Frontal cortex (tissue), 4 donors: Measurements from ENCODE around the gene XPNPEP2. TPM values are rescaled to one million over a fixed set of nuclear protein-coding genes. Genes with fewer than 3 reads are reported as not detected.
"Not testable (repeated sequence)": the region's sequence is repeated elsewhere in the genome, so short reads cannot be mapped to it uniquely, and the experiment has no call there.

Experiments
- DNase-seq, 2 donors: peaks; one replicate each; pipeline ENCODE4 v3.0.0; 2012; ENCODE audit warnings: low spot score in 2 of 2
- FAIRE-seq: peaks from 2 replicates; lab custom pipeline; 2012; peaks lifted over from hg19 to GRCh38; lab: Jason Lieb, UNC
- total RNA-seq: library from RNA; depleted of rRNA; stranded (reverse); fragments of >200 nt; gene quantifications from one replicate; pipeline ENCODE4 v1.2.3, GENCODE V29; 2014
- donor health status: control.
- donor health status: control.
- donor health status: control.

Gene XPNPEP2
- total RNA-seq, 1 donor from 2014 or later: under 0.01 TPM

DNA sequence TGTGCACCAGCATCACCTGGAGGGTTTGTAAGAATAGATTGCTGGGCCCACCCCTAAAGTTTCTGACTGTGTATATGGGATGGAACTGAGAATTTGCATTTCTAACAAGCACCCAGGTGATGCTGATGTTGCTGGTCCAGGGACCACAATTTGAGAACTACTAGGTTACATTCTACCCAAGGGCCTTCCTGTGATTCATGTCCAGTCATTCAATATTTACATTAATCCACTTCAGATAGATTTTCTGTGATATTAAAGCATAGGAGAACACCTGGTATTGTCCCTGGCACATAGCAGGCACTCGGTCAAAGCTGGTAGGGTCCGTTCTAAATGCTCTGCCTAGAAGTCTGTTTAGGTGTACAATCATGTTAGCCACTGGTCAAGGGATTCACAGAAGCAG, 19.5 kb upstream of the XPNPEP2 start:
- DNase-seq (no peak), FAIRE-seq (no peak)

DNA sequence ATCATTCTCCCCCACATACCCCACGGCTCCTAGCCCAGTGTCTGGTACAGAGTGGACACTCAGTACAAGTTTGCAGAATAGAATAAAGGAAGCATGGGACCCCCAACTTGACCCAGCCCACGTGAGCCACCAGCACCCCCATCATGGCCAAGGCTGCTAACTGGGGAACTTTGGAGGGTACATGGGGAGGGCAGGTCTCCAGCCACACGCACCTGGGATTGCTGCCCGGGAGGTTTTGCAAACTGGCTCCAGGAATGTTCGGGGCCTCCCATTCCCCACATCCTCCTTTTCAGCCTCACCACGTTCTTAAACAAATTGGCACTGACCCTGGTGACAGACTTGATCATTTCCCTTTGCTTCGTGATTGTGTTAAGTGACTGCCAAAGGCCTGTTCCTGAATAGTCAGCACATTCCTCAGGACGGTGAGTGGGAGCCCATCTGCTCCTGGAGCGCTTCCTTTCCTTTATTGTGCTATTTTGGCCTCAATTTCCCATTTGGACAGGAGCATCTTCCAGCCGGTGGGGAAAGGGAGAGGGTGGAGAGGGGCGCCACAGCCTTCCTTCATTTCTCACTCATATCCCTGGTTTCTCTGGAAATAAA, 18.7 kb upstream of the XPNPEP2 start:
- DNase-seq: no peak
- FAIRE-seq: no peak

DNA sequence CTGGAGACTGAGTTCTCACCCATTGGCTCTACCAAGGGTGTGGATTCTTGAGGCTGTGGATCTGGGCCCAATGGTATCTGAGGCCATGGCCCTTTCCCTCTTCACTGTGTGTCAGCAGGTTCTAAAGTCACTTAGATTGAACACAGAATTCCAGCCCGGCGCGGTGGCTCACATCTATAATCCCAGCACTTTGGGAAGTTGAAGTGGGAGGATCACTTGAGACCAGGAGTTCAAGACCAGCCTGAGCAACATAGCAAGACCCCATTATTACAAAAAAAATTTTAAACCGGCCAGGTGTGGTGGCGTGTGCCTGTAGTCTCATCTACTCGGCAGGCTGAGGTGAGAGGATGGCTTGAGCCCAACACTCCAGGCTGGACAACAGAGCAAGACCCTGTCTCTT, 18.0 kb upstream of the XPNPEP2 start:
- DNase-seq (no peak), FAIRE-seq (no peak)

DNA sequence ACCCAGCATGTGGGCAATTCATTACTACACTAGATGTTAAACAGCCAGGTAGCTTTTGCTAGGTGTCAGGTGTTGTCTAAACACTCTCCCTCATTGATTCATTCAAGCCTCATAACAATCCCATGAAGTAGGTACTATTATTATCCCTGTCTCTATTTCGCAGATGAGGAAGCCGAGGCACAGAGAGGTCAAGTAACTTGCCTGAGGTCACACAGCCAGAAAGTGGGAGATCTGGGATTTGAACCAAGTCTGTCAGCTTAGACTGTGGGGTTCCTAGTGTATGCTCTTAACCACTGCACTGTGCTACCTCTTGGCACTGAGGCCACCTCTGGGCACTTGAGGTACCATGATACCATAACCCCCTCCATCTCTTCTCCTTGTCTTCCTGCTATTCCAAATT, 17.4 kb upstream of the XPNPEP2 start:
- no peak for FAIRE-seq
- no peak for DNase-seq

DNA sequence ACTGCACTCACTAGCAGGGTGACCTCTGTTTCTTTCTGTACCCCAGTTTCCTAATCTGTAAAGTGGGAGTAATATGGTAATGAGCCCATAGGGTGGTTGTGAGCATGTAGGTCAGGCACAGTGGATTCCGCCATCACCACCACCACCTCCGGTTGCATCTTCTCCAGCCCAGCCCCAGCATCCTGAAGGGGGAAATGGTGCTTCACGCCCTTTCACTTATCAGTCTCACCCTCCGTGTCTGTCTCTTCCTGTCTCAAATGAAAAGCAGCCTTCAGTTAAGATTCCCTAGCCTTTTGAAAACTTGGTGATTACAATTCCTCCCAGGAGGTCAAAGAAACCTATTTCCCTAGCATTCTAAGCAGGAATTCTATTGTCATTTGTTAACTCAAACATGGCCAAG, 16.9 kb upstream of the XPNPEP2 start:
- DNase-seq (no peak), FAIRE-seq (no peak)

DNA sequence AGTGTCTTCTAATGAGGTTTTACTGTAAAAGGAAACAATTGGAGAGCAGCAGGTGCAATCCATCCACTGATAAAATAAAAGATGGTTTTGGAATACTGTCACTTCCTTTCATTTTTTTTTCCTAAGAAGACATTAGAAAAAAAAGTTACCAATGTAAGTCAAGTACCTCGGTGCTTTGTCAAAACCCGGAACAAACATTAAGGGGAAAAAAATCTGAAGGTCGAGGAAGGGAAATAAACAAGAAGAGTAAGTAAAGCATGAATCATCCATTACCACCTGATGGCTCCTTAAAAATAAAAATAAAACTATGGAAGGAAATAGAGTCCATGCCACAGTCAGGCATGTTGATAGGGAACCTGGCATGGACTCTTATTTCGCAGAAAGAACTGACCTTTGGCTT, 15.3 kb upstream of the XPNPEP2 start:
- DNase-seq: no peak
- no peak for FAIRE-seq

DNA sequence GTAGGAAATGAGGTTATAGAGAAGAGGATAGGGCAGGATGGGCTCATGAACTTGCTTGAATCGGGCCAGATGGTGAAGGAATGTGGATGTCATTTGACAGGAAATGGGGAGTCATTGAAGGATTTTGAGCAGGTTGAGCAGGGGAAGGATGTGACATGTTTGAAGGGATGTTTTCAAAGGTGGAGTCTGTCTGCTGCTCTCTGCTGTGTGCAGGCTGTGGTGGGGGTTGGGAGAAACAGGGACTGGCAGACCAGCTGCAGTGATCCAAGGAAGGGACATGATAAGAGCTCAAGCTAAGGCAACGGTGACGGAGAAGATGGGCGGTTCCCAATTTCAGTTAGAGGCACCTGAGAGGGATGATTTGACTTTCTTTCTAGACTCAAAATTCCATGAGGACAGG, 14.0 kb upstream of the XPNPEP2 start:
- DNase-seq (no peak), FAIRE-seq (no peak)

DNA sequence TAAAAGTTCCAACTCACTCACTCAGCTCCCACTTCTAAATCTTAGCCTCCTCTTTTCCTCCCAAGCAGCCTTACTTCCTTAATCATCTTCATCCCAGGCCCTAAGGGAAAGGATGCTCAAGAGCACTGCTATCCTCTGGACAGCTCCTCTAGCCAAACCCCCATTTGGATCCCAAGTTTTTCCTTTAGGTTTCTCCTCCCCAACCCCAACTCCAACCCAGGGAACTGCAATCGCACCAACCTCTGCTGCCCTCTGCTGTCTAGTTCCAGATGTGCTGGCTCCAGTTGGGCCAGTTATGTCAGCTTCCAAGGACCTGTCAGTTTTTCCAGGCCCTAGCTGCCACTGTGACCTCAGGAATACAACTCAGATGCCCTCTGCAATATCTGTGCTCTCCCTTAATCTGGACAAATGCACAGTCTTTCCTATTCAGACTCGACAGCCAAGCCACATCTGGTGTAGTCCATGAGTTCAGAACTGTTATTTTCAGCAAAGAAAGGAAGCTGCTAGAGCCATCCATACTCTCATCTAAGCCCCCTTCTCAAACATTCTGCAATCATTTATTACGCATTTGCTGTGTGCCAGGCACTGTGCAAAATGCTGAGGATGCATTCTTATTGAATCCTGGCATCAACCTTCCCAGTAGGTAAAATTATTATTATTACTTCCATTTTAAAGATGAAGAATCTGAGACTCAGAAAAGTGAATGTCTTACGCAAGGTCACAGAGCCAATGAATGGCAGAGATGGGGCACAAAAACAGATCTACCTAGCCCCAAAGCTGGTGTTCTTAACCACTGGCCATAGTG, 12.3 kb upstream of the XPNPEP2 start:
- peak in 1 of 2 donors; percentile 37 for DNase-seq
- FAIRE-seq: no peak

DNA sequence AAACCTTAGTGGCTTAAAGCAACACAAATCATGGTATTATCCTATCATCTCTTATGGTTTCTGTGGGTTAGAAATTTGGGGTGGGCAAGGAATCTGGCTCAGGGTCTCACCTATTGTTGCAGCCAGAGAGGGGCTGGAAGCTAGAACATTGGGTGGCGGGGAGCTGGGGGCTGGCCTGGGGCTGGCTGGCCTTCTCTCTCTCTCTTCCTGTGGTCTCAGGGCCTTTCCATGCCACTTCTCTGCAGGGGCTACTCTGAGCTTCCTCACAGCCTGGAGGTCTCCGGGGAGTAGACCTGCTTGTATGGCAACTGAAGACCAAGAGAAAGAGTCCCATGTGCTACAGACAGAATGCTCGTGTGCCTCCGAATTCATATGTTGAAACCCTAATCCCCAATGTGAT, 10.7 kb upstream of the XPNPEP2 start:
- FAIRE-seq (no peak), DNase-seq (no peak)

DNA sequence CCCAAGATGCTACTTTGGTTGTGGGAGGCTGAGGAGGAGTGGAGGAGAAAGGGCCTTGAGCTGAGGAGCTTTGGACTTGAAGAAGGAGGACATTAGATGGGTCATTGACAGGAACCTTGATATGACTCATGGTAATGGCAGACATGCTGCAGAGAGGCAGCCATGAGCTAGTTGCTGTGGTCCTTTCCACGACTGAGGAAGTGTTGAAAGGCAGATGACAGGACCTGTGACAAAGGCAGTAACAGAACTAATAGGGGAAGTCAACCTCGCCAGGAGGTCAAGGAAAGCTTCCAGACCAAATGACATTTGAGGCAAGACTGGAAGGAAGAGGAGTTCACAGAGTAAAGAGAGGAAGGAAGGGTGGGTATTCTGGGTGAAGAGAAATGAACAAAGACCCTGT, 7.6 kb upstream of the XPNPEP2 start:
- DNase-seq: no peak
- no peak for FAIRE-seq

DNA sequence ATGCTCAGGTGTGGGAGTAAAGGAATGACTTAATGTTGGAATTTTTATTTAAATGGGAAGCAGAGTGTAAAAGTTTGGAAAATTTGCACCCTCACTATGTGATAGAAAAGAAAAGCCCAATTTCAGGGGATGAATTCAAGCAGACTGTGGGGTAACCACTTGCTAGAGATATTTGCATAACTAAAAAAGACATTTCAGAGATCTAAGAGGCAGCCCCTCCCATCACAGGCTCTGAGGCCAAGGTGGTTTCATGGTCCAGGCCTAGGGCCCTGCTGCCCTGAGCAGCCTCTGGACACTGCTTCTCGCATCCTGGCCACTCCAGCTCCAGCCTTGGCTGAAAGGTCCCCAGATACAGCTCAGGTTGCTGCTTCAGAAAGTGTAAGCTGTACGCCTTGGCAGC, 5.9 kb upstream of the XPNPEP2 start:
- DNase-seq (no peak), FAIRE-seq (no peak)

DNA sequence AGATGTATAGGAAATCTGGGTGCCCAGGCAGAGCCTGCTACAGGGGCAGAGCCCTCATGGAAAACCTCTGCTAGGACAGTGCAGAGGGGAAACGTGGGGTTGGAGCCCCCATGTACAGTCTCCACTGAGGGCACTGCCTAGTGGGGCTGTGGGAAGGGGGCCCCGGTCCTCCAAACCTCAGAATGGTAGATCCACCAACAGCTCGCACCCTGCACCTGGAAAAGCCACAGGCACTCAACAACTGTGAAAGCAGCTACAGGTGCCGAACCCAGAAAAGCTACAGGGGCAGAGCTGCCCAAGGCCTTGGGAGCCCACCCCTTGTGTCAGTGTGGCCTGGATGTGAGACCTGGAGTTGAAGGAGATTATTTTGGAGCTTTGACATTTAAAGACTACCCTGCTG, 5.4 kb upstream of the XPNPEP2 start:
- DNase-seq (no peak), FAIRE-seq (no peak)

DNA sequence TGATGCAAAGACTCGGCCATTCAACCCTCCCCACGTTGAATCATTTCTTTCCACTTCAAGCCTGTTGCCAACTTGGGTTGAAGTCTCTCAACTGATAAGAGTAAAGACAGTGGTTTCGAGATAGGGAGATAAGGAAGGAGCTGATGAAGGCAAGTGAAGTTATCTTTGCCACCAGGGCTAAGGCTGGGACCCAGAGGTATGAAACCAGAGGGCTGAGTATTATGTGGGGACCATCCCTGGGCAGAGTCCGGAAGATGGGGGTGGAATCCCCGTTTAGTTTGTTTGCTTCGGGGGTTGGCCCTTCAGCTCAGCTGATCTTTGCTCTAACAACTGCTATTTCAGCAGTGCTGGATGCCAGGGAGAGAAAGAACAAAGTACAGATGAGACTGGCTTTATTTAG, 2.3 kb upstream of the XPNPEP2 start:
- FAIRE-seq (no peak), DNase-seq (no peak)

DNA sequence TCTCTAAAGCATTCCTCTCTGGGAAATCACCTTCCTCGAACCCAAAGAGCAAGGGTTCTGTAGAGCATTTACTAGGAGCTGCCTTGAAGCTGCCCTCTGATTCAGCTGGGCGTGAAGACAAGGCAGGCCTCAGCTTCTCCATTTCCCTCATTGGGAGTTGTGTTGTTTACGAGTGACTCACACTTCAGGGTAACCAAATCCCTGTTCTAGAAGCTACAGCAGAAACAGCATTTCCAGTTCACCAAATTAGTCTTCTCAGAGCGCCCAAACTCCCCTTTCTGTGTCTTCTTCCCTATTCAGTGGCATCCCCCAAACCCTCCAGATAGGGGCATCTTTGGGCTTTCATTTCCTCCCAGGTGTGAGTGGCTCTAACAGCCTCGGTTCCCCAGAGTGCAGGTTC, 863 bp upstream of the XPNPEP2 start:
- FAIRE-seq: no peak
- no peak for DNase-seq

DNA sequence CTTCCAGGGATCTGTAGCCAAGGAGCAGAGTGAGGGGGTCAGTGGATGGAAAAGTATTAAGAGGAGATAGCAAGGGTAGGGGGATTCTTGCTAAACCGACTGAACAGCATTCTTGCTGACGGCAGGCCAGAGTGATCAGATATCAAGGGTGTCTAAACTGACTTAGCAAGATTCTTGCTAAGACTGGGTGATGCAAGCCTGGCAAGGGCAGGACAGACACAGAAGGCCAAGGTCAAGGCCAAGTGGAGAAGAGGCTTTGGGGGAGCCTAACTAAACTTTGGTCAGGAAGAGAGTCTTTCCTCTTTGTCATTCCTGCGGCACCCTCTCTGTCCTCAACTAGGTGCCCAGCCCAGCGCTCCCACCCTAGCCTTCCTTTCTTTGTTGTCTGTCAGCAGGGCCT, 799 bp downstream of the XPNPEP2 start:
- DNase-seq: no peak
- no peak for FAIRE-seq

DNA sequence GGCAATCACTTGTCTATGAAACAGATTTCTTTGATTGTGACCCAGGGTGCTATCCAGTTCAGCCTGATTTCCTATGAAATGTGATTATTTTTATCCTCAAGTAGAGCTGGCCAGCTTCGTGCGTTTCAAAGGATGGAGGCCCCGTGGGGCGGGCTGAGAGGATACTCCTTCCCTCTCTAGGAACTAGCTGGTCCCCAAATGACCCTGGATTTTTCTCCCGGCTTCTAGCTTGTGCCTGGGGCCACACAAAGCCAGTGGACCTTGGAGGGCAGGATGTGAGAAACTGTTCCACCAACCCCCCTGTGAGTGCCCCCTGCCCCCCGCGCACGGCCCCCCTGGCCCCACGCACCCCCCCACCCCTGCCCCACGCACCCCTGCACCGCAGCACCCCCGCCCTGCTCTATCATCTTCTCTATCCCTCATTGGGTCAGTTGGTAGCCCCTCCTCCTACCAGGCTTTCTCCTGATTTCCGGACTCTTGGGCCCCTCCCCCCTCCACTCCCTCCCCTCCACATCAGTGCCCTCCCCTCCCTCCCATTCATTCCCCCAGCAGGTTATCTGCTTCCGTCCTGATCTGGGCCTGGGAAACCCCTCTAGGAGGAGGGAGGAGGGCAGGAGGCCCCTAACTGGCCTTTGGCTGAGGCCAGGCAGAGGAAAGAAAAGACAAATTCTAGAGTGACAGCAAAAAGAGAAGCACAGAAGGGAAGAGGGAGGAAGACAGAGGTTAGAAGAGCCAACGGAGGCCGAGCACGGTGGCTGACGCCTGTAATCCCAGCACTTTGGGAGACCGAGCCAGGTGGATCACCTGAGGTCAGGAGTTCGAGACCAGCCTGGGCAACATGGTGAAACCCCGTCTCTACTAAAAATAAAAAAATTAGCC, 3.3 kb downstream of the XPNPEP2 start:
- FAIRE-seq (no peak), DNase-seq (no peak)

DNA sequence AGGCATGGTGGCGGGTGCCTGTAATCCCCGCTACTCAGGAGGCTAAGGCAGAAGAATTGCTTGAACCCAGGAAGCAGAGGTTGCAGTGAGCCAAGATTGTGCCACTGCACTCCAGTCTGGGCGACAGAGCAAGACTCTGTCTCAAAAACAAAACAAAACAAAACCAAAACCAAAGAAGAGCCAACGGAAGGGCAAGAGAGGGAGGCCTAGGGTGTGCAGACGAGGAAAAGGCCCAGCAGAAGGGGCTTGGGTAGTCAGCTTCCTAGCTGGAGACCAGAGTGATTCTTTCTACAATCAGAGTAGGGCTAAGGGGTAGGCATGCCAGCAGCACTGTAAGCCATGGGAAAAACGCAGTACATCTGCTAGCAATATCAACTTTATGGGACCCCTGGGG, 4.0 kb downstream of the XPNPEP2 start:
- DNase-seq, FAIRE-seq: not testable (repeated sequence)

DNA sequence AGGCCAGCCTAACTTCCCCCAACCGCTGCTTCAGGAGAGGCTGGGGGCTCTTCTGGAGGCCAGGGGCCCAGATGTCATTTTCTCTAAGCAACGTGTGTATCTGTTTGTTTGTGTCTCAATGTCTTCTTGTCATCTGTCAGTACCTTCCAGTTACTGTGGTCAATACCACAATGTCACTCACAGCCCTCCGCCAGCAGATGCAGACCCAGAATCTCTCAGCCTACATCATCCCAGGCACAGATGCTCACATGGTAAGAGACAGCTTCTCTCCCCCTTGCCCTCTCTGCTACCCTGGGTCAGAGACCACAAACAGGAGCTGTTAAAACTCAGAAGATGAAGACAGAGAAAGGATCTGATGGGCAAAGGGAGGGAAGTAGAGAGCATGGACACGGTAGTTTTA, 5.0 kb downstream of the XPNPEP2 start:
- FAIRE-seq (no peak), DNase-seq (no peak)

DNA sequence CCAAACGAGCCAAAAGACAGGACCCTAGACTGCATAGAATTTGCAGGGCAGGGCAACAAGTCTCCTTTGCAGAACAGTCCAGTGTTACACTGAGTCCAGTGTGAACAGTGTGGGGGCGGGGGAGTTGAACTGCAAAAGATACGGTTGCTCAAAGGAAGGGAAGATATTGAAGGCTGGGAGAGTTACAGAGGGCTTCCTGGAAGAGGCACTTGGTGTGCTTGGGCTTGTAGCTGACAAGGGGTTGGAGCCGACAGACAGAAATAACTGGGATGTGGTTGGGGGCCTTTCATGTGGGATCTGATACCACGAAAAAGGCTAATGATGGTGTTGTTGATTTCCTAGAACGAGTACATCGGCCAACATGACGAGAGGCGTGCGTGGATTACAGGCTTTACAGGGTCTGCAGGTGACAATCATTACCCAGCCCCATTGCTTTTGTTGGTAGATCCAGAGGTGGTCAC, 6.1 kb downstream of the XPNPEP2 start:
- FAIRE-seq: no peak
- DNase-seq: no peak

DNA sequence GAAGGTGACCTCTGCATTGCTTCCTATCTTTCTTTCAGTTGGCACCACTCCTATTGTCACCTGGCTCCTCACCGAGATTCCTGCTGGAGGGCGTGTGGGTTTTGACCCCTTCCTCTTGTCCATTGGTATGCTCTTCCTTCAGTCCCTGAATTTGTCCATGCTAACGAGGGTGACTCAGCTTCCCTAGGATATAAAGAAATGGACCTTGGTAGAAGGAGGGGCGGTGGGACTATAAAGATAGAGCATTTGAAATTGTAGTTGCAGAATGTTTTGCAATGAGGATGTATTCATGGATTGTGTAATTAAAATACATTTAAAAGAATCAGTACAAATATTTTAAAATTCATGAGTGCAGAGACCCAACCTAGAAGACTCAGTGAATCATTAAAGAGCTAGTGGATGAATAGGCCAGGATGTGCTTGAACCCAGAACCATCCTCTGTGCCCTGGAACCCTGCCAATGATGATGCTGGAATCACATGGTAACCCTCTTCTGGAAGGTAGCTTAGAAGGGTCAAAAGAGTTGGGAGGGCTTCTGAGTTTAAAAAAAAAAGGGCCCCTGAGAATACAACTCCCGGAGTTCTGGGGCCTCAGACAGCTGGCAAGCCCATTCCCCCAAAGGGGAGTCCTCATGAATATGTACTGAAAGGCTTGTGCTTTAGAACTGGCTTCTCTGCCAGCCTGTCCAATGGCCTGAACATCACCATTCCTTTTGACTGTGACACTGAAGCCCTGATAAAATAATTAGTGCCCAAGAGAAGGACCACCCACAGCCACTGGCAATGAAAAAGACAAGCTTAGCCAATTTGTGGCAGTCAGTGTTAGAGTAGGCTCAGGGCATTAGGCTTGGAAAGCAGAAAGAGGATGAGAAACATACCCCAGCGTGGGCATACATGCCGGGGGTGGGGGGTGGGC, 8.0 kb downstream of the XPNPEP2 start:
- no peak for FAIRE-seq

More for the DNA sequence above, 8.0 kb downstream of the XPNPEP2 start:
- DNase-seq: no peak
